Raji (cell line): Measurements from ENCODE around the gene LGR4.

Experiments used
- POLR2A ChIP-seq: IDR thresholded peaks from 2 replicates; pipeline ENCODE4 v1.6.1; 2011; ENCODE audit warnings: low read depth, low read length, control low read depth; ENCODE audit not compliant: insufficient read depth

LGR4 gene

GRCh38 chr11:27353593-27354358 lies 118.8 kb downstream of the LGR4 start:
- TF ChIP-seq POLR2A, result no peak

- TF ChIP-seq POLR2A, result no peak
Measured at GRCh38 chr11:27352781-27353180, 119.8 kb downstream of the LGR4 start.

GRCh38 chr11:27350511-27350910 lies 122.1 kb downstream of the LGR4 start:
- no peak for TF ChIP-seq POLR2A

- TF ChIP-seq POLR2A, result no peak
Measured at GRCh38 chr11:27349919-27350318, 122.7 kb downstream of the LGR4 start.

GRCh38 chr11:27348340-27348873 lies 124.2 kb downstream of the LGR4 start:
- TF ChIP-seq POLR2A, result no peak

- no peak for TF ChIP-seq POLR2A
Measured at GRCh38 chr11:27347359-27348339, 124.9 kb downstream of the LGR4 start.

GRCh38 chr11:27339941-27340340 lies 132.6 kb downstream of the LGR4 start:
- TF ChIP-seq POLR2A, result no peak

GRCh38 chr11:27331981-27332380 lies 140.6 kb downstream of the LGR4 start:
- no peak for TF ChIP-seq POLR2A

GRCh38 chr11:27330633-27331270 lies 141.8 kb downstream of the LGR4 start:
- TF ChIP-seq POLR2A, result no peak

- no peak for TF ChIP-seq POLR2A
Measured at GRCh38 chr11:27329867-27330632, 142.5 kb downstream of the LGR4 start.

GRCh38 chr11:27328614-27329013 lies 144.0 kb downstream of the LGR4 start:
- no peak for TF ChIP-seq POLR2A

GRCh38 chr11:27319072-27319471 lies 153.5 kb downstream of the LGR4 start:
- no peak for TF ChIP-seq POLR2A

GRCh38 chr11:27317751-27318150 lies 154.8 kb downstream of the LGR4 start:
- TF ChIP-seq POLR2A, result no peak
